GM12878 (cell line): ENCODE data around the gene MRPL34.

Experiments used
- ATF2 ChIP-seq: IDR thresholded peaks from 2 replicates; pipeline ENCODE4 v1.6.1; 2012; ENCODE audit warnings: low read length, inconsistent platforms
- ATF3 ChIP-seq: IDR thresholded peaks from 2 replicates; pipeline ENCODE4 v1.6.1; 2011; ENCODE audit warnings: low read depth, mild to moderate bottlenecking, low read length, moderate library complexity, borderline replicate concordance; ENCODE audit errors: extremely low read depth
- CTCF ChIP-seq, 3 experiments: IDR thresholded peaks in 2 of 3; conservative IDR thresholded peaks in 1 of 3; 2 replicates each; pipeline ENCODE4 v1.5.1; 2011; ENCODE audit warnings: low read depth in 3 of 3, low read length in 3 of 3, mild to moderate bottlenecking in 3 of 3, control low read depth in 2 of 3, moderate library complexity in 2 of 3, inconsistent platforms in 1 of 3, mixed read lengths in 1 of 3; ENCODE audit not compliant: control insufficient read depth in 2 of 3, insufficient read depth in 1 of 3; ENCODE audit errors: extremely low read depth in 1 of 3
- JUND ChIP-seq: IDR thresholded peaks from 2 replicates; pipeline ENCODE4 v1.6.1; 2012; ENCODE audit warnings: low read depth, mild to moderate bottlenecking, low read length, improper control_type of control experiment, moderate library complexity
- MYC ChIP-seq: IDR thresholded peaks from 2 replicates; pipeline ENCODE4 v1.6.1; 2011; ENCODE audit warnings: mild to moderate bottlenecking, low read length, moderate library complexity, inconsistent platforms; ENCODE audit not compliant: insufficient read depth, insufficient replicate concordance, insufficient read length, severe bottlenecking
- POLR2A ChIP-seq: IDR thresholded peaks from 2 replicates; pipeline ENCODE4 v1.6.1; 2011; ENCODE audit warnings: low read depth, mild to moderate bottlenecking, low read length
- POLR2AphosphoS5 ChIP-seq: IDR thresholded peaks from 2 replicates; pipeline ENCODE4 v1.6.1; 2011; ENCODE audit warnings: mild to moderate bottlenecking, low read length, inconsistent platforms
- REST ChIP-seq: IDR thresholded peaks from 2 replicates; pipeline ENCODE4 v1.6.1; 2012; ENCODE audit warnings: mild to moderate bottlenecking, low read depth, low read length
- TAF1 ChIP-seq: IDR thresholded peaks from 2 replicates; pipeline ENCODE4 v1.6.1; 2011; ENCODE audit warnings: mild to moderate bottlenecking, low read depth, low read length, borderline replicate concordance
- TARDBP ChIP-seq: IDR thresholded peaks from 2 replicates; pipeline ENCODE4 v1.6.1; 2016; ENCODE audit warnings: borderline replicate concordance
- TCF12 ChIP-seq: IDR thresholded peaks from 2 replicates; pipeline ENCODE4 v1.6.1; 2011; ENCODE audit warnings: low read depth, mild to moderate bottlenecking, low read length
- YY1 ChIP-seq: IDR thresholded peaks from 2 replicates; pipeline ENCODE4 v1.6.1; 2011; ENCODE audit warnings: low read depth, mild to moderate bottlenecking, low read length

- TF ChIP-seq POLR2A: no peak
- TF ChIP-seq JUND: no peak
- TF ChIP-seq POLR2AphosphoS5: no peak
- TF ChIP-seq REST: no peak
- no peak for TF ChIP-seq TARDBP
- TF ChIP-seq TAF1: no peak
- TF ChIP-seq ATF3: no peak
- no peak for TF ChIP-seq TCF12
- TF ChIP-seq ATF2: no peak
- TF ChIP-seq CTCF (IDR thresholded peaks at IDR 0.05 in 2 of 3, conservative IDR thresholded peaks at IDR 0.05 in 1 of 3; ENCODE audit: control insufficient read depth in 2 of 3, extremely low read depth in 1 of 3, insufficient read depth in 1 of 3, low read depth in 3 of 3, low read length in 3 of 3): no peak
- no peak for TF ChIP-seq YY1
- TF ChIP-seq MYC: no peak
Observed at GRCh38 chr19:17330262-17331044, 24.8 kb downstream of the MRPL34 start.
